Measurements from ENCODE around the gene RNF220.

The RNF220 gene

GRCh38 chr1:44405031-44405797 is at the start of gene RNF220:
Gene RNF220, plus strand, starts transcription at chr1:44405255.
- no peak for DNase-seq (ENCODE audit: low read depth in 2 of 2)

DNA sequence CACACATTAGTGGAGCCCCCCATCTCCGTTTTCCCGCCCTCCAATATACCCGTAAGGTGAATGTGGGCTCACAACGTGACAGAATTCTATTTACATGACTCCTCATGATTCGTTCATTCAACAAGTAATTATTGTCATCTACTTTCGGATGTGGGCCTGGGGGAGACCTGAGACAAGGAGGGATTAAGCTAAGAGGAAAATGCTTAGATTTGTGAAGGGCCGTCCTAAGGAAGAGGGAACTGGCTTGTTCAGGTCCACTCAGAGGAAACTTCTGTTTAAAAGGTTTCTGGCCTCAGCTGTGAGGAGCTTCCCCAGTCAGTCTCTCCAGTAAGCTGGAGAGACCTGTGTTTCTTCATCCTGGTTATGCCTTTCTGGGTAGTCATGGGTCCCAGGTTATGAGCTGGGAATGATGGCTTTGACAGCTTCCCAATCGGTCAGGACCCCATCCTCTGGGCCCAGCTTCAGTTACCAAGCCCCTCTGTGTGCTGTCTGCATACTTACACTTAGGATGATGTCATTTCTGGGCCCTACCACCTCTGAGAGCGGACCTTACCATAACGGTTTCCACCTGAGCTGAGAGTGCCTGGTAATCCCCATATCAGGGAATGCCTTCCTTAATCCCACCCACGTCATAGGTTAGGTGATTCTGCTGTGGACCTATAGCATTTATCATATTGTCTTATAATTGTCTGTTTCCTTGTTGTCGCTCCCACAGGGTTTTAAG is 49.3 kb upstream of the RNF220 start:
- no peak for DNase-seq (ENCODE audit: low read depth in 2 of 2)

DNA sequence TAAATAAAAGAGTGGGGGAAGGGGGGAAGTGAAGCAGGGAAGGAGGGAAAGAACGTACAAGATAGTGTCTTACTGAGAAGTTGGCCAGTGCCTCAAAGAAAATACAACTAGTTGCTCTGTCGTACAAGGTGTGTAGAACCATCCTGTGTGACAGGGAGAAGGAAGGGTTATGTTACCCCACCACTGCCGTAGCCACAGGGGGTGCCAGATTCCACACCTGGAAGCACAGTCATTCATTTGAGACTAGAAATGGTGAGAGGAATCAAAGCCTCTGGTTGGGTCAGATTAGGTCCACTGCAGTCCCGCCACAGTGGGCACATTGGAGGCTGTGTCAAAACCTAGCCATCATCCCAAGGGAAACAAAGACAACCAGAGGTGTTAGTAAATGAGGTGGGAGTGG is 47.3 kb upstream of the RNF220 start:
- DNase-seq (ENCODE audit: low read depth in 2 of 2): no peak

- no peak for DNase-seq (ENCODE audit: low read depth in 2 of 2)
These were observed 45.7 kb upstream of the RNF220 start for GRCh38 chr1:44359234-44359935.

- no peak for DNase-seq (ENCODE audit: low read depth in 2 of 2)
These were observed 43.6 kb upstream of the RNF220 start for GRCh38 chr1:44361478-44361877.

GRCh38 chr1:44366371-44366975 is 38.6 kb upstream of the RNF220 start:
- no peak for DNase-seq (ENCODE audit: low read depth in 2 of 2)

DNA sequence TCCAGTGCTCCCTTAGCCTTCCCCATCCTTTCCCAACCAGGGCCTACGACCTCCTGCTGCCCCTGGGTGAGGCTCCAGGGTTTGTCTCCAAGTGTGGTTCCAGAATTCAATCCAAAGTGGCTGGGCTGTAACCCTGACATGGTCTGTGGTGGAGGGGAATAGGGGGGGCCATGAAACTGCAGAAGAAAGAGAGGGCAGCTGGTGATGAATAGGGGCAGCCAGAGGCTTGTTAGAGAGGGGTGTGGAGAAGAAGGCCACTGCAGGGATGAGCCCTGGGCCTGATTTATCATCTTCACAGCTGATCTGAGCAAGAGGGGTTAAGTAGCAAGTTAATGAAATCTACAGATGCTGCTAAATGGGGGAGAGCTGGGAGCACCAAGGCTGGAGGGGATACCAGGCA is 37.1 kb upstream of the RNF220 start:
- no peak for DNase-seq (ENCODE audit: low read depth in 2 of 2)

GRCh38 chr1:44368471-44369151 is 36.4 kb upstream of the RNF220 start:
- no peak for DNase-seq (ENCODE audit: low read depth in 2 of 2)

DNA sequence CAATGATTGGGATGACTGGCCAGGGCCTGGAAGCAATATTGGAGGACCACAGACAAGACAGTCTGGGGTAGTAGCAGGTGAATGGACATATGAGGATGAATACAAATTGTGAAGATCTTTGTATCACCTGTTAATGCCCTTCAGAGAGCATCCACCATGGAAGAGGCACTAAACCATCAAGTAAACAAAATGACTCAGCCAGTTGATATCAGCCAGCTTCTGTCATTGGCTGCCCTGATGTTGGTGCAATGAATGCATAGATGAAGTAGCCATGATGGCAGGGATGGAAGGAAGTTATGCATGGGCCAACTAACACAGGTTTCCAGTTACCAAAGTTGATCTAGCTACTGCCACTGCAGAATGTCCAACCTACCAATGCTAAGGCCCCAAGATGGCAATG is 33.8 kb upstream of the RNF220 start:
- no peak for DNase-seq (ENCODE audit: low read depth in 2 of 2)

DNA sequence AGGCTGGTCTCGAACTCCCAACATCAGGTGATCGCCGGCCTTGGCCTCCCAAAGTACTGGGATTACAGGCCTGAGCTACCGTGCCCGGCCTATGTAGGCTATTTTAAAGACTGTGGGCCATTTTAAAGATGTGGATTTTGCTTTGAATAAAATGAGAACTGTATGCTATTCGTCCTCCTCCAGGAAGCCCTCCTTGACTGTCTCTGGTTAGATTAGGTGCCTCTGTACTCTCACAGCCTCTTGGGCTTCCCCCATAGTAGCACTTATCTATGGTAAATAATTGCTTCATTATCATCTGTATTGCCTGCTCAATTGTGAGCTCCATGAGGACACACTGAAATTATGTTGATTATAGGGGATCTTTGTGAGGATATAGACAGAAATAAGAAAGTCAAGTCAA is 29.5 kb upstream of the RNF220 start:
- no peak for DNase-seq (ENCODE audit: low read depth in 2 of 2)

- peak in 1 of 2 donors; percentile 7 for DNase-seq (ENCODE audit: low read depth in 2 of 2)
These were observed 26.9 kb upstream of the RNF220 start for GRCh38 chr1:44377925-44378784.

GRCh38 chr1:44380666-44381177 is 24.3 kb upstream of the RNF220 start:
- no peak for DNase-seq (ENCODE audit: low read depth in 2 of 2)

GRCh38 chr1:44388551-44388950 is 16.5 kb upstream of the RNF220 start:
- no peak for DNase-seq (ENCODE audit: low read depth in 2 of 2)

DNA sequence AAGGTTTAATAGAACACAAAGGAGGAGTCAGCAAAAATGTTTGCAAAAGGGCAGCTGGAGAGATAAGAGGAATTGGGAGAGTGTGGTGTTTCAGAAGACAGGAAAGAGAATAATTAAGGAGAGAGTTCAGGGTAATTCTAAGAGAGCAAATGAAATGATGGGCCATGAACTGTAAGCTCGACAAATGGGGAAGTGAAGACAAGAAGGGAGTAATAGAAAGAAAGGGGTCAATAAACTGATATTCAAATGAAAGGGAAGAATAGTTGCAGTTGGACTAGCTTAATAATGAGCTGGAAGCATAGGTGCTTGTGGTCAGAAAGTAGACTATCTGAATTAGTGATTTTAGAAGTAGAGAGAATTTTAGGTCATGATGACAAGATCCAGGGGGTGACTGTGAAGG is 15.6 kb upstream of the RNF220 start:
- no peak for DNase-seq (ENCODE audit: low read depth in 2 of 2)

- DNase-seq (ENCODE audit: low read depth in 2 of 2): no peak
These were observed 14.8 kb upstream of the RNF220 start for GRCh38 chr1:44390277-44390676.

DNA sequence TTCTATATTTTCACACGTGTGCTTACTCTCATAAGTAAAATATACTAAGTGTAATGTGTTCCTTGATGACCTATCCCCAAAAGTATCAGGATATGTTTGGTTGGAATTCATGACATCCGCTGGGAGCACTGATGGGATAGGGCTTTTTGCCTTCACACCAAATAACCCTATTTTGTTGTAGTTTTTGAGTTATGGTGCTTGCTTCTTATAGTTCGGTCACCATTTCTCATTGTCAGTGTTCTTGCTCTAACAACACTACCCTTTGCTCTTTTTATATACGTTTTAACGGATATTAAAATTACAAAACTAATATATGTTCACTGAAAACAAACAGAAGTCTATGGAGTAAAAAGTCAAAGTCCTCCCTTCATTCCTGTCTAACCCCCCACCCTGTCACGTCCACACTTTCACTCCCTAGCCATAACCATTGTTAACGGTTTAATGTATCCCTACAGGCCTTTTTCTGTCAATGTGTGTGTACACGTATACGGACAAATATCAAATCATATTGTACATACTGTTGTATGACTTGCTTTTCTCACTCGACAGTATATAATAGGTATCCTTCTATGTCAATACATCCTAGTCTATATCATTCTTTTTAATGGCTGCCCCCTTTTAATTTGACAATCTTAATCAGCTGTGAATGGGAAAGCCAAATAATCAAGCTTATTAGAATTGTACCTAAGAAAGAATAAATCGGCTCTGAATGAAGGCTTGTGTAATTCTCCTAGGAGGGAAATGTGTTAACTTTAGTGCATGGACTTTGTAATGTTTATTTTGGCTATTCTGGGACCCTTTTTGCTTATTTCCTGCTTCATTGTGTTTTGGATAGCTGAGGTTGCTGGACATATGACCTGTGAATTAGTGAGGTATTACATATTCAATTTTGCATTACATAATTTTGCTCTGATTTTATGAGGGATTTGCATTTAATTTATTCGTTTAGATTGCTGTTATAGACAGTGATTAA is 3.5 kb upstream of the RNF220 start:
- DNase-seq (ENCODE audit: low read depth in 2 of 2): no peak

DNA sequence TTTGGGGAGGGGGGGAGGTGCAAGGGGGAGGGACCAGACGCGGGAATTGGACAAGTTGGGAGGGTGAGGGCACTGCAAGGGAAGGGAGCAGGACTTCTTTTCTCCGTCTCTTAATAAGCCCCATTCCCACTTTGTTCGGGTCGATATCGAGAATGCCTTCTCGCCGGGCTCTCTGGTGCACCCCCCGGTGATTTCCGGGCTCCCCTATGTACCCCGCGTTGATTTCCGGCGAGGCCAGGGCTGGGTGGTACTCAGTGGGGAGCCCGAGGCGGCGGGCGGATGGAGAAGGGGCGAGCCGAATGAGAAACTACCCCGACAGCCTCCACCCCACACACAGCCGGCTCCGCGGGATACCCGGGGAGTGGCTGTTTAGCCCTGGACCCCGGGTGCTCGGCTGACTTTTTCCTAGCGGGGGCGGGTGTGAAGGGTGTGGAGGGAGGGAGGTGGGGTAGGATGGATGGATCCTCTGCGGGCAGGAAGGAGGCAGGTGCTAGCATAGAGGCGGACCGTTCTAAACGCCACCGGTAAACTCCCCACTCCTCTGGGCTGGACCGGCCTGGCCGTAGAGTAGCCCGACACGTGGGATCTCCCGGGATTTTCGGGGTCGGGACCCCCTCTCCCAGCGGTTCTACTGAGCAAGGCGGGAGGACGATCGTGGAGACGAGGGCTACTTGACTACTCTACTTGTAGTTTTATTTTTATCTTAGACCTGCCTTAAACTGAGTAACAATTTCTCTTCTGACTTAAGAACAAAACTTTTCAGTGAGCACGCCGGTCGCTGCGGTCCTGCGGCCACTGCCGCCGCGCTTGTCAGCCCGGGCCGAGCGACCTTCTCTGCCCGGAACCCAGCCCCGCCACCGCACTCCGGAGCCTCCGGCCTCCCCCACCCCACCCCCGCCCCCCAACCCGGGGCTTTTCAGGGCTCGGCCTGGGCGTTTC is 1.0 kb downstream of the RNF220 start:
- no peak for DNase-seq (ENCODE audit: low read depth in 2 of 2)

DNA sequence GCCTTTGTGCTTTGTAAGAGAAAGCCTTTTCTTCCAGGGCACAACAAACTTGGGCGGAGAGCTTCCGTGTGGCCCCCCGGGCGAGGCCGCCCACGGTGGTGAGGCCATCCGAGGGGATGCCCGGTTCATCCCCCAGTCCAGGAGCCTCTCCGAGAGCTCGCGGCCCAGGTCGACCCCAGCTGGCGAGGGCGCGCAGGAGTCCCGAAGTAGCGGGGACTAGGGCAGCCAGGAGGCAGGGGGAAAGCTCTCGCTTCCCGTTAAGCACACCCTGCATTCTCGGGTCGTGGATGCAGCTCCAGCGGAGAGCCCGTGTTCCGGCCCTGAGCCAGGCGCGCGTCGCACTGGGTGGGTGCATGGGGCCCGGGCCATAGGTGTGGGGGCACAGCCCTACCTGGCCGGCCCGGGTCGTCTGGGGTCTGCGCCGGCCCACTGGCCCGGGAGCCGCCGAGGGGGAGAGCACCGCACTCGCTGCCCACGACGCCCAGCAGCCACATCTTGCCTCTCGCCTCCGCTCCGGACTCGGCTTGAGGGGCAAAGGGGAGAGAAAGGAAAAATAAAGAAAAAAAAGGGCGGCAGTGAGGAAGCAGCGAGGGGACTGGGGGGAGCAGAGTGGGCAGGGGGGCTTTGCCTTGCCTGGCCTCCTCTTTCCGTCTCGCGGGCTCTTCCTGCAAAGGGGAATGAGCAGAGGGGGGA is 1.8 kb downstream of the RNF220 start:
- no peak for DNase-seq (ENCODE audit: low read depth in 2 of 2)
